ENCODE data around the gene SP110.
"Not testable (repeated sequence)": the region's sequence is repeated elsewhere in the genome, so short reads cannot be mapped to it uniquely, and the experiment has no call there.

The SP110 gene

GRCh38 chr2:230120376-230120775 lies 99.4 kb downstream of the SP110 start:
- FAIRE-seq = not testable (repeated sequence)

GRCh38 chr2:230119827-230120226 lies 100.0 kb downstream of the SP110 start:
- not testable (repeated sequence) for FAIRE-seq

Data from A204.1 (cell line).